ENCODE results near the gene TTPAL.

GRCh38 chr20:44495802-44496481 lies 20.3 kb downstream of the TTPAL start:
- no peak for TF ChIP-seq CTCF (conservative IDR thresholded peaks at IDR 0.05; ENCODE audit: low read length)
- TF ChIP-seq EZH2phosphoT487 (IDR thresholded peaks at IDR 0.05; ENCODE audit: borderline replicate concordance, low read depth, low read length) = no peak
